Measurements from ENCODE around the gene IL27RA.

IL27RA gene

DNA sequence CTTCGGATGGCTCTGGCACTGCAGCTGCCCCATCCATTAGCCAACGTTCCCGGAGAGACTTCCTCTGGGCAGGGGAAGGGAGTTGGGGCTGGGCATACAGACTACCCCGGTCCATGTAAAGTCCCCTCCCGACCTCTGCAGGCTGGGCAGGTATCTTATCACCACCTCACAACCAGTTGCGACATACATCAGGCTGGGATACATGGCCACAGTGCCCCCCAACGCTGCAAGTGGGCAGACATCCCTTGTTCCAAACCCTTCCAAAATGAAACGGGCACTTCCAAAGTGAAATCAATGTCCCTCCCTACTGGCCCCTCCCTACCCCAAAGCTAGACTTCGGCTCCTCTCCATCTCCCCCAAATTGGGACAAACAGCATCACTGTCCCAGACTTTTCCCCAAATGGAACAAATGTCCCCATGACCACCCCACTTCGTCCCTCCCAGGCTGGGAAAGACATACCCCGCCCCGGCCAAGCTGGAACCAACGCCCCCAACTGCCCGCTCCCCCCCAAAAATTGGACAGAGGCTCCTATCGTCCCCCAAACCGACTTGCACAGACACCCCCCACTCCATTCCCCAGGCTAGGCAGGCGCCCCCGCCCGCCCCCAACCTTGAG lies 25.3 kb downstream of the IL27RA start:
- ATAC-seq, result peak; percentile 8
- no peak for TF ChIP-seq BACH2 (CRISPR knock-in tag; IDR thresholded peaks at IDR 0.05; ENCODE audit: borderline replicate concordance)

- TF ChIP-seq ARNTL (CRISPR knock-in tag; IDR thresholded peaks at IDR 0.05; ENCODE audit: borderline replicate concordance, low read depth) (no peak), TCF4 (CRISPR knock-in tag; IDR thresholded peaks at IDR 0.05; ENCODE audit: borderline replicate concordance) (no peak), RARB (CRISPR knock-in tag; IDR thresholded peaks at IDR 0.05) (no peak), ZFP3 (CRISPR knock-in tag; IDR thresholded peaks at IDR 0.05) (no peak), BACH2 (CRISPR knock-in tag; IDR thresholded peaks at IDR 0.05; ENCODE audit: borderline replicate concordance) (no peak), ZNF565 (CRISPR knock-in tag; conservative IDR thresholded peaks at IDR 0.05; ENCODE audit: low read depth) (no peak), TSHZ2 (CRISPR knock-in tag; IDR thresholded peaks at IDR 0.05) (no peak), CSDC2 (CRISPR knock-in tag; IDR thresholded peaks at IDR 0.05) (no peak), OSR1 (CRISPR knock-in tag; IDR thresholded peaks at IDR 0.05) (no peak), ZNF70 (CRISPR knock-in tag; IDR thresholded peaks at IDR 0.05) (no peak), ZNF8 (CRISPR knock-in tag; IDR thresholded peaks at IDR 0.05) (no peak), GLIS3 (CRISPR knock-in tag; IDR thresholded peaks at IDR 0.05) (no peak), TOX (CRISPR knock-in tag; IDR thresholded peaks at IDR 0.05; ENCODE audit: borderline replicate concordance) (no peak), CREB5 (CRISPR knock-in tag; IDR thresholded peaks at IDR 0.05; ENCODE audit: low read depth) (no peak), ZC3H10 (CRISPR knock-in tag; IDR thresholded peaks at IDR 0.05) (no peak), ESRRG (CRISPR knock-in tag; IDR thresholded peaks at IDR 0.05) (no peak), ISL1 (CRISPR knock-in tag; IDR thresholded peaks at IDR 0.05) (no peak), ZFP30 (CRISPR knock-in tag; IDR thresholded peaks at IDR 0.05) (no peak)
- TF ChIP-seq, protein P1, sequence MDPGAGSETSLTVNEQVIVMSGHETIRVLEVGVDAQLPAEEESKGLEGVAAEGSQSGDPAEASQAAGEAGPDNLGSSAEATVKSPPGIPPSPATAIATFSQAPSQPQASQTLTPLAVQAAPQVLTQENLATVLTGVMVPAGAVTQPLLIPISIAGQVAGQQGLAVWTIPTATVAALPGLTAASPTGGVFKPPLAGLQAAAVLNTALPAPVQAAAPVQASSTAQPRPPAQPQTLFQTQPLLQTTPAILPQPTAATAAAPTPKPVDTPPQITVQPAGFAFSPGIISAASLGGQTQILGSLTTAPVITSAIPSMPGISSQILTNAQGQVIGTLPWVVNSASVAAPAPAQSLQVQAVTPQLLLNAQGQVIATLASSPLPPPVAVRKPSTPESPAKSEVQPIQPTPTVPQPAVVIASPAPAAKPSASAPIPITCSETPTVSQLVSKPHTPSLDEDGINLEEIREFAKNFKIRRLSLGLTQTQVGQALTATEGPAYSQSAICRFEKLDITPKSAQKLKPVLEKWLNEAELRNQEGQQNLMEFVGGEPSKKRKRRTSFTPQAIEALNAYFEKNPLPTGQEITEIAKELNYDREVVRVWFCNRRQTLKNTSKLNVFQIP (CRISPR knock-in tag; IDR thresholded peaks at IDR 0.05; ENCODE audit: borderline replicate concordance, low read depth), result no peak
- ATAC-seq, result no peak
Observed at GRCh38 chr19:14058182-14059092, 26.9 kb downstream of the IL27RA start.

DNA sequence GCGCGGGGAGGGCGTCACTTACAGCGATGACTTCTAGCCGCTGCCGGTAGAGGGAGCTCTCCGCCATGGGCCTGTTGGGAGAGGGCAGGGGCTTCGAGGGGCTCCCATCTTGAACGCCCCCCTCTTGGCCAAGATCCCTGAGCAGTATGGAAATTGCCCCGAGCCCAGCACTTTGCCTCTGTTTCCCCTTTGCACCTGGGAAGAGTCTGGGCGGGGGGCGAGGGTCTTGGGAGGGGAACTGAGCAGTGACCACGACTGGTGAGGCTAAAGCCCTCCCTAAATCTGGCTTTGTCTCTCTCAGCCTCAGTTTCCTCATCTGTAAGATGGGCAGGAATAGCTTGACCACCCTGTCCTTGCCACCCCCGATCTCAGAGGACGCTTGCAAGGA lies 27.5 kb downstream of the IL27RA start:
- peak; percentile 24; the same call in 1 of the 3 replicates for ATAC-seq
- TF ChIP-seq ISL1 (CRISPR knock-in tag; IDR thresholded peaks at IDR 0.05) (no peak), TCF4 (CRISPR knock-in tag; IDR thresholded peaks at IDR 0.05; ENCODE audit: borderline replicate concordance) (no peak), PPARA (CRISPR knock-in tag; IDR thresholded peaks at IDR 0.05; ENCODE audit: borderline replicate concordance) (no peak)

DNA sequence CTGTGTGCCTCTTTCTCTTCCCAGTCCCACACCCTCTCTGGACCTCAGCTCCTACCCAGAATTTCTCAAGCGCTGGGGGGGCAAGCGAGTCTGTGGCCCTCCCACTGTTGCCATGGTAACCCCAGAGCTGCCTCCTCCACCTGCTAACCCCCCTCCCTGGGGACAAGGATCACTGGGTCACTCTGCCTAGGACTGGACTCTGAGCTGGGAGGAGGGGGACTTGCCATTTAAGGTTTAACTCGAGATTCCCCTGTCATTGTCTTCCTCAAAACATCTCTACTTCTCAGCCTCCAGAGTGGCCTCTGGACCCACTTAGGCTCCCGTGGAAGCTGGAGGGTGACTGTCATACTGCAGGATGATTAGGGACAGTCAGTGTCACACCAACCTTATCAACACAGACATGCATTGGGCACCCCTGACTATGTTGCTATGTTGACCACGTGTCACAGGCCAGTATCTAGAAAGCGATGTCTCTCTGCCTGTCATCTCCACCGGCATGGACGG lies 28.1 kb downstream of the IL27RA start:
- TF ChIP-seq, protein P2, sequence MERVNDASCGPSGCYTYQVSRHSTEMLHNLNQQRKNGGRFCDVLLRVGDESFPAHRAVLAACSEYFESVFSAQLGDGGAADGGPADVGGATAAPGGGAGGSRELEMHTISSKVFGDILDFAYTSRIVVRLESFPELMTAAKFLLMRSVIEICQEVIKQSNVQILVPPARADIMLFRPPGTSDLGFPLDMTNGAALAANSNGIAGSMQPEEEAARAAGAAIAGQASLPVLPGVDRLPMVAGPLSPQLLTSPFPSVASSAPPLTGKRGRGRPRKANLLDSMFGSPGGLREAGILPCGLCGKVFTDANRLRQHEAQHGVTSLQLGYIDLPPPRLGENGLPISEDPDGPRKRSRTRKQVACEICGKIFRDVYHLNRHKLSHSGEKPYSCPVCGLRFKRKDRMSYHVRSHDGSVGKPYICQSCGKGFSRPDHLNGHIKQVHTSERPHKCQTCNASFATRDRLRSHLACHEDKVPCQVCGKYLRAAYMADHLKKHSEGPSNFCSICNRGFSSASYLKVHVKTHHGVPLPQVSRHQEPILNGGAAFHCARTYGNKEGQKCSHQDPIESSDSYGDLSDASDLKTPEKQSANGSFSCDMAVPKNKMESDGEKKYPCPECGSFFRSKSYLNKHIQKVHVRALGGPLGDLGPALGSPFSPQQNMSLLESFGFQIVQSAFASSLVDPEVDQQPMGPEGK (CRISPR knock-in tag; IDR thresholded peaks at IDR 0.05; ENCODE audit: borderline replicate concordance), result no peak
- TF ChIP-seq PPARA (CRISPR knock-in tag; IDR thresholded peaks at IDR 0.05; ENCODE audit: borderline replicate concordance) (no peak), TOX (CRISPR knock-in tag; IDR thresholded peaks at IDR 0.05; ENCODE audit: borderline replicate concordance) (no peak)
- ATAC-seq, result no peak
